HTR-8/SVneo (cell line): ENCODE data around the gene IDUA.
"Not testable (repeated sequence)": the region's sequence is repeated elsewhere in the genome, so short reads cannot be mapped to it uniquely, and the experiment has no call there.

Experiments used
- DNase-seq: peaks from one replicate; pipeline ENCODE4 v3.0.0; 2011; ENCODE audit warnings: low spot score, mixed read lengths; ENCODE audit not compliant: insufficient read length
- FAIRE-seq: peaks from 2 replicates; lab custom pipeline; 2011; peaks lifted over from hg19 to GRCh38; lab: Jason Lieb, UNC

The IDUA gene

DNA sequence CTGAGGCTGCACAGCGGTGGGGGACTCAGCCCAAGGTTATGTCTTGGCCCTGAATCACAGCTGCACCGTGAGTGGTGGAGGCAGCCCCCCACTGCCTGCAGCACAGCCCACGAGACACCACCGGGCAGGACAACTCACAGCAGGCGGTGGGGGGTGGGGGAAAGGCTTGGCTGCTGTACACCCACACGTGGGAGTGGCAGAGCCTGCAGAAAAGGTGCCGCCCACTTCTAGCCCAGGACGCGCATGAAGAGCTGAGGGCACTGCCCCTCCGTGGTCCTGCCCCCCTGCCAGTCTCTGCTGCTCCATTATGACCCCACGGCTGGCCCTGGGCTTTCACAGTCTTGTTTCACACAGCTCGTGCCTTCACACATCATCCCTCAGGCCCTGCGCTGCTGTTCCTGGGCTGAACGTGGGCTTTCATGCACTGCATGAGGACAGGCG, 65.4 kb downstream of the IDUA start:
- FAIRE-seq (no peak), DNase-seq (no peak)

DNA sequence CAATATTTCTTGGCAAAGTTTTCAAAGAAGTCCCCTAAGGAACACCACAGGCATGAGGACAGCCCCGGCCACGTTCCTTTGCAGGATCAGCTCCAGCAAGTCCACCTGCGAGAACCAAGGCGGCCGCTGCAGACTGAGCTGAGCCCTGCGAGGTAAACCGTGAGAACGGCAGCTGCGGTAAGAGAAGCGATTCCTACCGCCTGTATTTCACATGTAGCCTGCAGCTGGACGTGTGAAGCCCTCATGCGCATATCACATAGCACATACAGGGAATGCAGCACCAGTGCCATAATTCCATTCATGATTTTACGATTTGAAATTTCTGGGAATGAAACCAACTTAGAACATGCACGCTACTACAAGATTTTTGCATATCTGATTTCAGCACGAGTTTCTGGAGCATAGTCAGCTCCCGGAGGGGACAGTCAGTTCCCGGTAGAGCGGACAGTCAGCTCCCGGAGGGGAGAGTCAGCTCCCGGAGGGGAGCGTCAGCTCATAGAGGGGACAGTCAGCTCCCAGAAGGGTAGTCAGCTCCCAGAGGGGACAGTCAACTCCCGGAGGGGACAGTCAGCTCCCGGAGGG, 66.3 kb downstream of the IDUA start:
- no peak for FAIRE-seq
- no peak for DNase-seq

DNA sequence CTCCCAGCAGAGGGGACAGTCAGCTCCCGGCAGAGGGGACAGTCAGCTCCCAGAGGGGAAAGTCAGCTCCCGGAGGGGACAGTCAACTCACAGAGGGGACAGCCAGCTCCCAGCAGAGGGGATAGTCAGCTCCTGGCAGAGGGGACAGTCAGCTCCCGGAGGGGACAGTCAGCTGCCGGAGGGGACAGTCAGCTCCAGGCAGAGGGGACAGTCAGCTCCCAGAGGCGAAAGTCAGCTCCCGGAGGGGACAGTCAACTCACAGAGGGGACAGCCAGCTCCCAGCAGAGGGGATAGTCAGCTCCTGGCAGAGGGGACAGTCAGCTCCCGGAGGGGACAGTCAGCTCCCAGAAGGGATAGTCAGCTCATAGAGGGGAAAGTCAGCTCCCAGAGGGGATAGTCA, 67.0 kb downstream of the IDUA start:
- not testable (repeated sequence) for FAIRE-seq, DNase-seq
